SJCRH30 (cell line): ENCODE results near the gene ASTN1. TPM values are rescaled to one million over a fixed set of nuclear protein-coding genes. Genes with fewer than 3 reads are reported as not detected.
A peak's percentile ranks its signal among the peaks of the same experiment; 100 is the strongest.

ENCODE experiments used
- DNase-seq, 2 experiments: peaks; one replicate each; pipeline ENCODE4 v3.0.0-alpha.2; 2015 to 2020
- H3K27ac ChIP-seq: fragments of 250-450 bp; sonication (Bioruptor Pico); 2 replicates; pipeline ENCODE4 v1.5.1; 2020; ENCODE audit warnings: mild to moderate bottlenecking, moderate library complexity
- H3K27me3 ChIP-seq: fragments of 250-450 bp; sonication (Bioruptor Pico); 2 replicates; pipeline ENCODE4 v1.5.1; 2020; ENCODE audit warnings: mild to moderate bottlenecking, moderate library complexity
- H3K36me3 ChIP-seq: fragments of 250-450 bp; sonication (Bioruptor Pico); 2 replicates; pipeline ENCODE4 v1.5.1; 2020; ENCODE audit warnings: mild to moderate bottlenecking, moderate library complexity
- H3K4me1 ChIP-seq: fragments of 250-450 bp; sonication (Bioruptor Pico); 2 replicates; pipeline ENCODE4 v1.5.1; 2020; ENCODE audit warnings: mild to moderate bottlenecking, moderate library complexity
- H3K4me3 ChIP-seq: fragments of 250-450 bp; sonication (Bioruptor Pico); 2 replicates; pipeline ENCODE4 v1.5.1; 2020; ENCODE audit warnings: mild to moderate bottlenecking, moderate library complexity
- H3K9me3 ChIP-seq: fragments of 250-450 bp; sonication (Bioruptor Pico); replicated peaks from 2 replicates; pipeline ENCODE4 v1.5.1; 2020; ENCODE audit warnings: mild to moderate bottlenecking, moderate library complexity
- total RNA-seq: library from RNA; depleted of rRNA; stranded (reverse); fragments of >200 nt; shearing (Covaris generic); gene quantifications from 2 replicates; pipeline ENCODE4 v1.2.3, GENCODE V29; 2014; rRNA removed

The ASTN1 gene
- not detected in 2 replicates for total RNA-seq

- Histone ChIP-seq H3K4me3 (no peak within 1 kb of the TSS), H3K27ac (no peak within 1 kb of the TSS), H3K27me3 (no peaks in the 10 kb centered on the region), H3K36me3 (no peaks in the 10 kb centered on the region), H3K4me1 (no peaks in the 10 kb centered on the region), H3K9me3 (no peaks in the 10 kb centered on the region)
- no peak for DNase-seq
Measured at GRCh38 chr1:177164380-177165068, at the start of gene ASTN1. ASTN1 (minus strand) TSS chr1:177164712; CDS start chr1:177164676, 36 bp downstream.

DNA sequence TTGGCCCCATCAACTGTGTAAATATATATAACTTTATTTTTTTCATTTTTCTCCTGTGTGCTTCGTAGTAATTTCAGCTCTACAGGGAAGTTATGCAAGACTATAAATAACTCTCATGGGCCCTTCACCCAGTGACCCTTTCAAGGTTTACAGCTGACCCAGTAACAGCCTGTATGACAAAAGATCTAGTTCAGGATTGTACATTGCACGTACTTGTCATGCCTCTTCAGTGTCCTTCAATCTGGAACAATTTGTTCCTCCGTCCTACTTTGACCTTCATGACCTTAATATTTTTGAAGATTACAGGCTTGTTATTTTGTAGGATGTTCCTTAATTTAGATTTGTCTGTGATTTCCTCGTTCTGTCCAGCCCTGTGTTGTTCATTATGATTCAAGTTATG lies 46.7 kb upstream of the ASTN1 start:
- H3K27ac ChIP-seq: no peak overlapping the region
- H3K9me3 ChIP-seq: no peaks in the 10 kb centered on the region
- no peaks in the 10 kb centered on the region for H3K4me1 ChIP-seq
- no peak overlapping the region for H3K4me3 ChIP-seq
- no peak for DNase-seq
- no peaks in the 10 kb centered on the region for H3K36me3 ChIP-seq
- no peaks in the 10 kb centered on the region for H3K27me3 ChIP-seq

DNA sequence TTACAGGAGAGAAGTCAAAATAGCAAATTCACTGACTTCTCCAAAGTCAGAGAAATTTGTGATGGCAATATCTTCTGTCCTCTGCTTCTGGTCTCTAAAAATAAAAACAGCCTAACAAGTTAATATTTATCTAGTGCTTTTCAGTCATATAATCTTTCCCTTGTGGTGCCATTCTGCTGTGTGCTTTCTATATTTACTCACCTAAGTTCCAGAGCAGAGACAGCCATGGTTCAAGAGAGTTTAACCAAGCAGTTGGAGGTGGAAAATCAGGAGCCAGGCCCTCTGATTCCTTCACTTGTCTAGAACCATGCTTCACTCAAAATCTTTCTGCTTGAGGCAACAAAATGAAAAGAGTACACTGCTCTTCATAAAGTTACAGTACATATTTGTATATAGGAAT lies 45.6 kb upstream of the ASTN1 start:
- H3K36me3 ChIP-seq: no peaks in the 10 kb centered on the region
- H3K27ac ChIP-seq: no peak overlapping the region
- no peak for DNase-seq

GRCh38 chr1:177209357-177209756 lies 44.8 kb upstream of the ASTN1 start:
- no peaks in the 10 kb centered on the region for H3K4me1 ChIP-seq
- no peaks in the 10 kb centered on the region for H3K9me3 ChIP-seq
- peak; percentile 53 to 55 for DNase-seq
- H3K27ac ChIP-seq: no peak overlapping the region
- H3K4me3 ChIP-seq: no peak overlapping the region
- no peaks in the 10 kb centered on the region for H3K36me3 ChIP-seq
- H3K27me3 ChIP-seq: no peaks in the 10 kb centered on the region

More for the DNA sequence above, 45.6 kb upstream of the ASTN1 start:
- no peak overlapping the region for H3K4me3 ChIP-seq
- H3K9me3 ChIP-seq: no peaks in the 10 kb centered on the region
- H3K4me1 ChIP-seq: no peaks in the 10 kb centered on the region
- H3K27me3 ChIP-seq: no peaks in the 10 kb centered on the region

DNA sequence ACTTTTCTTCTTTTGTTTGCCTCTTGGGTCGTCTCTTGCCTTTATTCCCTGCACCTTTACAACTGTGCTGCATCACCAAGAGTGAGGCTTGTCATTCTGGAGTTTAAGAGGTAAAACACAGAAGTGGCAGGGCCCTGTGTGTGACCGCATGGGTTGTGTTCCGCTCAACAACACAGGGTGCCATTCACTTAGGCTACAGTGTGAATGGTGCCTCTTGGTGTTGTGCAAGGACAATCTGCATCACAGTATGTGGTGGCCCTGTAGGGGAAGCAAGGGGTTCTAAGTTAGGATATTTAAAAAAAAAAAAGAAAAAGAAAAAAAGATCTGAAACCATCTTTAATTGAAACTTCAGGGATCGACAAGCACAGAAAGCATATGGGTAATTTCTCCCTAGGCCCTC lies 44.4 kb upstream of the ASTN1 start:
- H3K4me3 ChIP-seq: no peak overlapping the region
- no peak overlapping the region for H3K27ac ChIP-seq
- no peaks in the 10 kb centered on the region for H3K36me3 ChIP-seq
- H3K27me3 ChIP-seq: no peaks in the 10 kb centered on the region
- no peaks in the 10 kb centered on the region for H3K9me3 ChIP-seq
- no peaks in the 10 kb centered on the region for H3K4me1 ChIP-seq
- no peak for DNase-seq

- Histone ChIP-seq H3K9me3 (no peaks in the 10 kb centered on the region), H3K36me3 (no peaks in the 10 kb centered on the region), H3K27me3 (no peaks in the 10 kb centered on the region), H3K27ac (no peak overlapping the region), H3K4me1 (no peaks in the 10 kb centered on the region), H3K4me3 (no peak overlapping the region)
- no peak for DNase-seq
Measured at GRCh38 chr1:177206831-177207355, 42.4 kb upstream of the ASTN1 start.

DNA sequence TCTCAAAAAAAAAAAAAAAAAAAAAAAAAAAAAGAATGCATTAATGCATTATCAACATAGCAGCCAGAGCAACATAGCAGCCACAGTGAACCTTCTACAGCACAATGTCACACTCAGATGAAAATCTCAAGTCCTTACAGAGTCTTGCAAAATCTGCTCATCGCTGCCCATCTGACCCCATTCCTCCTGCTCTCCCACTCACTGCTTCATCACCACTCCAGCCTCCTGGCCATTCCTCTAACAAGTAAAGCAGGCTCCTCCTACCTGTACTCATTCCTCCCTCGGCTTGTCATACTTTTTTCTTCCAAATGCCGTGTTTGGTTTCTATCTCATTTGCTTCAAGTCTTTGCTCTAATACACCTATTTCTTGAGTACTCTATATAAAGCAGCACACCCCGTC lies 35.8 kb upstream of the ASTN1 start:
- DNase-seq: no peak
- Histone ChIP-seq H3K4me1 (no peaks in the 10 kb centered on the region), H3K27ac (no peak overlapping the region), H3K4me3 (no peak overlapping the region), H3K27me3 (no peaks in the 10 kb centered on the region), H3K9me3 (no peaks in the 10 kb centered on the region), H3K36me3 (no peaks in the 10 kb centered on the region)

DNA sequence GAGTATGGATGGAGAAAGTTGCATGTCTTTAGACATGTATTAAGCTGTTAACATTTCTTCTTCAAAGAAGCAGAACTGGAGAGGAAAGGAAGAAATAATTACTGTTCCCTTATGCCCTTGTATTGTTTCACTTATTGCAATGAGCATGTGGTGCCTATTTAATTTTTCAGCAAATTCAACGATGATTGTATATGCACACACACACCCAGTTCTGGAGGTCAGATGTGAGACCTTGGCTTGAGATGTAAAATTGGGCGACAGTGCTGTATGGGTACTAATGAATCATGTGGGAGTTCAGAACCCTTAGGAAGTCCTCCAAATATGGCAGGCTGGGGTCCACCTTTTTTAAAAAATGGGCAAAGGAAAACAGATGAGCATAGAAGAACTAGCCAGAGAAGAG lies 33.7 kb upstream of the ASTN1 start:
- Histone ChIP-seq H3K27ac (no peak overlapping the region), H3K9me3 (no peaks in the 10 kb centered on the region), H3K27me3 (no peaks in the 10 kb centered on the region), H3K4me1 (no peaks in the 10 kb centered on the region), H3K4me3 (no peak overlapping the region), H3K36me3 (no peaks in the 10 kb centered on the region)
- no peak for DNase-seq

DNA sequence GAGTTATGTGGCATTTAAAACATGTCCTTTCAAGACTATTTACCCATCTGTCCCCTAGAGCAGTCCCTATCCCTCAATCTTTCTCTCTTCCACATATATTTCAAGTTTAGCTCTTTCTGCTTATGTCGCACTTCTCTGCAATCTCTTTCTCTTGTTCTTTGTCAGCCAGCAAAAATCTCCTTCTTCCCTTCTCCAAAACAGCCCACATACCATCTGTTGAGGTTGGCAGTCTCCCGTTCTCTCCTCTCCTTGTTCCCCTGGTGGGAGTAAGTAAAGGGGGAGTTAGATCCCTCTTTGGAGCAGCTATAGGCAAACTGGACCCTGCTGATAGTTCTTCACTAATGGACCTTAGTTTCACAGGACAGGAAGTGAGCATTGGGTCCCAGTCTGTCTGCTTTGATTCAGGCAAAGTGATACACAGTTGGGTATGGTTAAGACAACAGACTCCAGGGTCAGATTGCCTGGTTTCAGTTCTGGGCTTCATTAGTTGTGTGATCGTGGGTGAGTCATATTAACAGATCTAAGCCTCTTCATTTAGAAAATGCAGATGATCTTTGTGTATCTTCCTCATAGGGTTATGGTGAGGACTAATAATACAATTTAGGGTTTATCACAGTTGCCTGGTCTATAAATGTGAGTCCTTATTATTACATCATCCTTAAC lies 25.9 kb upstream of the ASTN1 start:
- DNase-seq: no peak

DNA sequence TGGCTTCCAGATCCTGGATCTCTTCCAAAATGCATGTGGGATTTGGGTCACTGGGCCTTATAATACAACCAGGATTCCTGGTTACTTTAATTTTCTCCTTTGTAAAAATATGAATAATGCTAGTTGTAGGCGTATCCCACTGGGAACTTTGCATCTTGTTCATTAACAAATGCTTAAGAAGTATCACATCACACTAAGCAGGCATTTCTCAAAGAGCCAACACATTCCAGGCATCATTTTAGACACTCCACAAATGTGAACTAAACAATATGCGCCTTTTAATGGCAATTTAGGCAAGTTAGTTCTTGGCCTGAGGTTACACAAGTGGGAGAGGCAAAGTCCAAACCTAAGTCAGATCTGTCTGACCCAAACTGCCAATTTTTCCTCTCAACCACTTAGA lies 22.1 kb upstream of the ASTN1 start:
- Histone ChIP-seq H3K4me1 (no peaks in the 10 kb centered on the region), H3K27me3 (no peaks in the 10 kb centered on the region), H3K27ac (no peak overlapping the region), H3K36me3 (no peaks in the 10 kb centered on the region), H3K9me3 (no peaks in the 10 kb centered on the region), H3K4me3 (no peak overlapping the region)
- DNase-seq: no peak

More for the DNA sequence above, 25.9 kb upstream of the ASTN1 start:
- H3K4me3 ChIP-seq: no peak overlapping the region
- no peak overlapping the region for H3K27ac ChIP-seq
- H3K9me3 ChIP-seq: no peaks in the 10 kb centered on the region
- no peaks in the 10 kb centered on the region for H3K27me3 ChIP-seq
- H3K4me1 ChIP-seq: no peaks in the 10 kb centered on the region
- H3K36me3 ChIP-seq: no peaks in the 10 kb centered on the region

GRCh38 chr1:177185209-177185608 lies 20.7 kb upstream of the ASTN1 start:
- H3K9me3 ChIP-seq: no peaks in the 10 kb centered on the region
- no peak overlapping the region for H3K4me3 ChIP-seq
- no peak overlapping the region for H3K27ac ChIP-seq
- H3K4me1 ChIP-seq: no peaks in the 10 kb centered on the region
- peak in 1 of 2 experiments; percentile 7 for DNase-seq
- H3K27me3 ChIP-seq: no peaks in the 10 kb centered on the region
- no peaks in the 10 kb centered on the region for H3K36me3 ChIP-seq

DNA sequence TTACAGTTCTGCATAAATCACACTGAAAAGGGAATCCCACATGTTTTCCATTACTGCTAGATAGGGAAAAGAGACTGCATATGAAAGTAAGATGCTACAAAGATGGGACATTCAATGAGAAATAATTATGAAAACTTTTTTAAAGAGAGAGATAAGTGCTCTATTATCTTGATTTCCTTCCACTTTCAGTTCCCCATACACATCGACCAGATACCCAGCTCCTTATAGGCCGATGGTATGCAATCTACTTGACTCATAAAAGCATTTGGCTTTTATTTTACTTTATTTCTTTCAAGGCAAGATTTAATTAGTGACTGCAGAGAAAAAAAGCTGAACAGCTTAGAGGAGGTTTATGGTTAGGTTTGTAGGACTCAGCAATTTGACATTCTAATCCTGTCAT lies 19.3 kb upstream of the ASTN1 start:
- Histone ChIP-seq H3K4me3 (no peak overlapping the region), H3K36me3 (no peaks in the 10 kb centered on the region), H3K27ac (no peak overlapping the region), H3K9me3 (no peaks in the 10 kb centered on the region), H3K27me3 (no peaks in the 10 kb centered on the region), H3K4me1 (no peaks in the 10 kb centered on the region)
- DNase-seq: no peak

DNA sequence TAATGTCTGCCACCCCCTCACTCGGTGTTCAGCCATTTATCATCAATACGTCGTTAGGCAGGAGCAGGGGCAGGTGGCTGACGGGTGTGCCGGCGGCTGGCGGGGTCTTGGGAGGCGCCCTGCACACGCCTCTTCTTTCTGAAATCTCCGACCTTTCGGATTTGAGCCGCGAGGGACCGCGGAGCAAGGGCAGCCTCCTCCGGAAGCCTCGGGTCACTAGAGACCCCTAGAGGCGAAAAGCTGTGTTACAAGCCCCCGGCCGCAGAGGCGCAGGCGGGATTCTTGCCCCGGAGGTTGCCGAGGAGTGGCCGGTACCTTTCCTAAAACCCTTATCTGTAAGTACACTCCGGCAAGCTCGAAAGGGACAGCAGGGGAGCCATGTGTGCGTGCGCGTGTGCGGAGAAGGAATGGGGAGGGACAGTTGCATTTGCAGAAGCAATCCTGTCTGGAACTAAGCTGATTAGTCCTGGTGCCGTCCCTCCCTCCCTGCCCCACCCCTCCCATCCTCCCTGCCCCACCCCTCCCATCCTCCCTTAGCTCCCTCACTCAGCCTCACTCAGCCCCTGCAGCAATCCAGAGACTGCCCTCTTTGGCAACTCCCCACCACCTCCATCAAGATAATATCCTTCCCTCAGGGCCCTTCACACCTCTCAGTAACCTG lies 17.2 kb upstream of the ASTN1 start:
- no peaks in the 10 kb centered on the region for H3K9me3 ChIP-seq
- DNase-seq: peak; percentile 35 to 55
- no peak overlapping the region for H3K27ac ChIP-seq
- no peaks in the 10 kb centered on the region for H3K4me1 ChIP-seq
- no peaks in the 10 kb centered on the region for H3K27me3 ChIP-seq
- no peaks in the 10 kb centered on the region for H3K36me3 ChIP-seq
- H3K4me3 ChIP-seq: no peak overlapping the region

- H3K27me3 ChIP-seq: no peaks in the 10 kb centered on the region
- no peak overlapping the region for H3K27ac ChIP-seq
- no peaks in the 10 kb centered on the region for H3K36me3 ChIP-seq
- no peak overlapping the region for H3K4me3 ChIP-seq
- H3K4me1 ChIP-seq: no peaks in the 10 kb centered on the region
- no peaks in the 10 kb centered on the region for H3K9me3 ChIP-seq
- DNase-seq: no peak
Measured at GRCh38 chr1:177181280-177181630, 16.7 kb upstream of the ASTN1 start.

DNA sequence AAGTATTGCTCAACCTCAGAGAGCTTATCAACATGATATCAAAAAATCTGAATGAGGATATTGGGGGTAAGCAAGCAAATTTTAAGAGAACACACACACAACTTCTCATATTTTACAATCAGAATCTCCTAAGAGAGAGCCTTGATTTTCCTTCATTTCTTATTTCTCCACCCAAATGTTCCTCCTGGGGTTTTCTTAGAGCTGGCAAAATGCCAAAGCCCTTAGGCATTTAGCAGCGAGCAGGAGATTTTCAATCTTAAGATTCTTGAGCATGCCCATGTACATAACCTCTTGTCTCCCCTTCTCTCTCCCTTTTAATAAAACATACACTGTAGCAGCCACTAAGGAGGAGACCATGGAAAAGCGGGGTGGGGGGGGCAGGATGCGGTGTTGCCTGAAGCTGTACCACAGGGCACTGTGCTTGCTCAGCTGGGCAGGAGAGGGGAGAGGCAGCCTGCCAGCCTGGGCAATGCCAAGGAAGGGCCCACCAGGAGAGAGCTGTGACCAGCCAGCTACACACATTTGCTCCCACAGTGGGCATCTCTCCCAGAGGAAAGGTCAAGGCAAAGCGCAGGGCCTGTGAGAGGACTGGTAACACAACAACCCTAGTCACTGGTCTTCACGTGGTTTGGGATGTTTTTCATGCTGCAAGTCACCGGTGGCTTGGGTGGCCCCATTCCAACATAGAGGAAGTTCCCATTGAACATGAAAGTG lies 10.6 kb upstream of the ASTN1 start:
- Histone ChIP-seq H3K4me3 (no peak overlapping the region), H3K36me3 (no peaks in the 10 kb centered on the region), H3K9me3 (no peaks in the 10 kb centered on the region), H3K4me1 (no peaks in the 10 kb centered on the region), H3K27ac (no peak overlapping the region), H3K27me3 (no peaks in the 10 kb centered on the region)
- DNase-seq: no peak
